ENCODE results near the gene ANKS1B.

GRCh38 chr12:98973395-98973794, 1011.3 kb downstream of the ANKS1B start:
- TF ChIP-seq CTCF (IDR thresholded peaks at IDR 0.05), result no peak
- no peak for TF ChIP-seq EP300 (IDR thresholded peaks at IDR 0.05)
- TF ChIP-seq POLR2A (IDR thresholded peaks at IDR 0.05), result no peak
